HL-60/S4 treated with phorbol 12-myristate 13-acetate at 8.2 ng/mL for 4 days and 3 days (cell line): ENCODE measurements around the gene KRTAP10-8.
"Not testable (repeated sequence)": the region's sequence is repeated elsewhere in the genome, so short reads cannot be mapped to it uniquely, and the experiment has no call there.

Source experiments
- in situ Hi-C: fragments of 300-500 bp; cut with MboI; formaldehyde crosslinking; loops from 2 replicates; pipeline ENCODE4 v1.15.0; 2022; ENCODE audit warnings: low sequenced_read_pairs

Gene KRTAP10-8

DNA sequence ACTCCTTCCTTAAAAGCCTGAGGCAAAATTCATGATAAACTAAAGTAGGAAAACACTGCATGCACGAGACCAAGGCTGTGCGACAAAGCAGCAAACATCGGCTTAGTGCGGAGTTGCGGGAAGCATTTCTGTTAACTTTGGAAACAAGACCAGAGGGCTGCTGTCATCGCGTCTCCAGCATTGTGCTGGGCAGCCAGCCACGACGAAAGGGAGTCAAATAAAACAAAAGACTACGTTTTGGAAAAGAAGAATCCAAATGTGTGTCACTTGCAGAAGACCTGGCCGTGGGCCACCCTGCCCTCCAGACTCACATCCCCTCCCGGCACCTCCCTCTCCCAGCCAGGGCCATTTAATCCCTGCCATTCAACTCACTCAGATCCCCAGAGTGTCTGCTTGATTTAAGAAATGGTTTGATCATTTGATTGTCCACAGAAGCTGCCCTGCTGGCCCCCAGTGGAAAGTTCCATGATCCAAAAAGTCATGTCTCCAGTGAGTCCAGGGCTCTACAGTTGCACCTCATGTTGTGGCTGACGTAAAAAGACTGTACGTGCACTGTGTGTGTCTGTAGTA, 31.9 kb downstream of the KRTAP10-8 start:
- in situ Hi-C loops, result no loop called here

DNA sequence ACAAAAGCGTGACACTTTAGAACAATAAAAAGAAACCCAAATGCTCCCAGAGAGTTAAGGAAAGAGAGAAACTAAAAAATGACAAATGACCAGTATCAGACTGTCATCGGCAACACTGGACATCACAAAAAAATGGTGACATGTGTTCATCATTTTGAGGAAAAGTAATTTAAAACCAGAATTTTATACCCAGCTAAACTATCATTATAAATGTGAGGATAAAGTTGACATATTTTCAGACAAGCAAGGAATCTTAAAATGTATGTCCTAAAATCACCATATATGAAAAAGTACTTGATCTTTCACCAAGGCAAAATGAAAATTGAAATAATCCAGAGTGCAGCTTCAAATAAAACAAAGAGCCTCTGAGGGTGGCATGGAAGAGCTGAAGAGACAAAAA, 33.0 kb downstream of the KRTAP10-8 start:
- in situ Hi-C loops, result no loop called here

DNA sequence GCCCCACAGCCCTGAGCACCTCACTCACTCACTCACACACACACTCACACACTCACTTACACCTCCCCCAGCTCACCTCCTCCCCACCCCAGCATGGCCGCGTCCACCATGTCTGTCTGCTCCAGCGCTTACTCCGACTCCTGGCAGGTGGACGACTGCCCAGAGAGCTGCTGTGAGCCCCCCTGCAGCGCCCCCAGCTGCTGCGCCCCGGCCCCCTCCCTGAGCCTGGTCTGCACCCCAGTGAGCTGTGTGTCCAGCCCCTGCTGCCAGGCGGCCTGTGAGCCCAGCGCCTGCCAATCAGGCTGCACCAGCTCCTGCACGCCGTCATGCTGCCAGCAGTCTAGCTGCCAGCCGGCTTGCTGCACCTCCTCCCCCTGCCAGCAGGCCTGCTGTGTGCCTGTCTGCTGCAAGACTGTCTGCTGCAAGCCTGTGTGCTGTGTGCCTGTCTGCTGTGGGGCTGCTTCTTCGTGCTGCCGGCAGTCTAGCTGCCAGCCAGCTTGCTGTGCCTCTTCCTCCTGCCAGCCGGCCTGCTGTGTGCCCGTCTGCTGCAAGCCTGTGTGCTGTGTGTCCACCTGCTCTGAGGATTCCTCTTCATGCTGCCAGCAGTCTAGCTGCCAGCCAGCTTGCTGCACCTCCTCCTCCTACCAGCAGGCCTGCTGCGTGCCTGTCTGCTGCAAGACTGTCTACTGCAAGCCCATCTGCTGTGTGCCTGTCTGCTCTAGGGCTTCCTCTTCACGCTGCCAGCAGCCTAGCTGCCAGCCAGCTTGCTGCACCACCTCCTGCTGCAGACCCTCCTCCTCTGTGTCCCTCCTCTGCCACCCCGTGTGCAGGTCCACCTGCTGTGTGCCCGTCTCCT, 34.7 kb downstream of the KRTAP10-8 start, which contains the start of gene KRTAP10-11:
TSS of gene KRTAP10-11 (plus strand) at position 49 of the 856 bp plus-strand sequence. CDS start at position 94, 45 bp downstream.
- in situ Hi-C loops, result not testable (repeated sequence)

DNA sequence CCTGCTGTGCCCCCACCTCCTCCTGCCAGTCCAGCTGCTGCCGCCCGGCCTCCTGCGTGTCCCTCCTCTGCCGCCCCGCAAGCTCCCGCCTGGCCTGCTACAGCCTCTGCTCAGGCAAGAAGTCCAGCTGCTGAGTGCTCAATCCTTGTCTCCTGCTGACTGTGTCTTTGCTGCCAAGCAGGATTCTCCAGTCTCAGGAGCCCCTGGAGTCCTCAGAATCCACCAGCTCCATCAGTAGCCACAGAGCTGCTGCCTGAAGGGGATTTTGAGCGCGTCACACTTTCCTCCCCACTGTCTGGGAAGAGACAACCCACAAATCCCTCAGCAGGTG, 35.3 kb downstream of the KRTAP10-8 start:
- in situ Hi-C loops, result no loop called here

DNA sequence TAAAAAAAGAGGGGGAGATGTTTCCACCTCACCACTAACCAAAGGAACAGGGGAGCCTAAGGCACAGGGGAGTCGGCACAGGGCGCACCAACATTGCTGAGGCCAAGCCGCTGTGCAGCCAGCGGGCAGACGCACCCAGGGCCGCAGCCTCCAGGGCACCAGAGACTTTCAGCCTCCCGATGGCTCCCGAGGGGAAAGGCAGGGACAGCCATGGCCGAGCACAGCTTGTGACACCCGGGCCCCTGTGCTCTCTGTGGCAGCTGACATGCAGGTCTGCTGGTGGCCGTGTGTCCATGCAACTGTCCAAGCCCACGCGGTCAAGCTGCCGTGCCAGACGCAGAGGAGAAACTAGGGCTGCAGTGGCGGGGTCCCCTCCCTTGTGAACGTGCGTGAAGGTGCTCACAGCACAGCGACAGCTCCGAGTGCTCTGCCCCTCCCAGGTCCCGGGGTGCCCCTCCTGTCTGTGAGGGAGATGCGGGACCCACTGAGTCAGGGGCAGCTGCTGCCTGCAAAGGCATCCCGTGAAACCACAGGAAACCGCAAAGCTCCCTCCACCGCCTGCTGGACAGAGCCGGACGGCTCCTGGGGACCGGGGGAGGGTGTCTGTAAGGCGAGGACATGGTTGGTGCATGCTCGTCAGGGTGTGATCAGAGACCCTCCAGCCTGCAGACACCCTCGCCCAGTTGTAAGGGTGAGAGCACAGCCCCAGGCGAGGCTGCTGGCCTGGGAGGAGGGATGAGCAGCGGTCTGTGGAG, 36.9 kb downstream of the KRTAP10-8 start:
- in situ Hi-C loops, result no loop called here

DNA sequence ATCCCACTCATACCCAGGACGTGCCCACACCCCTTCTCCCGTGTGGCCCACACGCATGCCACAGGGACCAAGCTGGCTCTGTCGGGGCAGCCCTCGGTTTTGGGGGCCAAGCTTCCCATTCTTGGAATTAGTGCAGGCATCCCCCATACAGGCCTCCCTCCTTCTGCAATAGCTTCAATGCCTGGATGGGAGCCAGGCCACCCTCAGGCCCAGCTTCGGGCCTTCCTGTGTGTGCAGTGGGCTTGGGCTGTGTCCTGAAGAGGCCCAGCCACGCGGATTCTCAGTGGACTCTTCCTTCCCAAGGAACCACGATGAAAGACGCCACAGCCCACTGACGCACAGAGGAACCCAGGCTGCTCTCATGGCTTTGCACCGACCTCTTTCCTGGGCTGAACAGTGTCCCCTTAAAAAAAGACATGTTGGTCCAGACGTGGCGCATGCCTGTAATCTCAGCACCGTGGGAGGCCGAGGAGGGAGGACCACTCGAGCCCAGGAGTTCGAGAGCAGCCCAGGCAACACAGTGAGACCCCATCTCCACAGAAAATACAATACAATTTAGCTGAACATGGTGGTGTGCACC, 37.7 kb downstream of the KRTAP10-8 start:
- in situ Hi-C loops, result no loop called here

DNA sequence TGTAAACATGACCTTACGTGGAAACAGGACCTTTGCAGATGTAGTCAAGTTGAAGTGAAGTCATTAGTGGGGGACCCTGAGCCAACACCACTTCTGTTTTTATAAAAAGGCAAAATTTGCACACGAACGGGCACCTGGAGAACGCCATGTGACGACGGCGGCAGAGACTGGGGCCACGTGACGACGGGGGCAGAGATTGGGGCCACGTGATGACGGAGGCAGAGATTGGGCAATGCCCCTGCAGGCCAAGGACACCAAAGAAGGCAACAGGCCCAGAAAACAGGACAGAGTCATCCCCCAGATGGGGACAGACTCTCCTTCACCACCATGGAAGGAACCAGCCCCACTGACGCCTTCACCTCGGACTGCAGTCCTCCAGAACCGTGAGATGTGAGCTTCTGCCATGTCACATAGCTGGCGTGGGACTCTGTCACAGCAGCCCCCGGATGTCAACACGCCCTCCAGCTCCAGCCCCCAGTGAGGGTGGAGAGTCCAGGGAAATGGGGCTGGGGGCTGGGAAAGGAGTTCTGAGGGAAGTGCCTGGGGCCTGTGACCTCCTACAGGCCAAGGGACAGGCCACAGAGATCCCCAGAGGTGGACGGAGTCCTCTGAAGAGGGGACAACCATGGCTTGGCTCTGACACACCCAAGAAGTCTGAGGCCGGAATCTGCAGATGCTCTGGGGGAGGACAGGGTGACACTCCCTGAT, 38.5 kb downstream of the KRTAP10-8 start:
- in situ Hi-C loops, result no loop called here

DNA sequence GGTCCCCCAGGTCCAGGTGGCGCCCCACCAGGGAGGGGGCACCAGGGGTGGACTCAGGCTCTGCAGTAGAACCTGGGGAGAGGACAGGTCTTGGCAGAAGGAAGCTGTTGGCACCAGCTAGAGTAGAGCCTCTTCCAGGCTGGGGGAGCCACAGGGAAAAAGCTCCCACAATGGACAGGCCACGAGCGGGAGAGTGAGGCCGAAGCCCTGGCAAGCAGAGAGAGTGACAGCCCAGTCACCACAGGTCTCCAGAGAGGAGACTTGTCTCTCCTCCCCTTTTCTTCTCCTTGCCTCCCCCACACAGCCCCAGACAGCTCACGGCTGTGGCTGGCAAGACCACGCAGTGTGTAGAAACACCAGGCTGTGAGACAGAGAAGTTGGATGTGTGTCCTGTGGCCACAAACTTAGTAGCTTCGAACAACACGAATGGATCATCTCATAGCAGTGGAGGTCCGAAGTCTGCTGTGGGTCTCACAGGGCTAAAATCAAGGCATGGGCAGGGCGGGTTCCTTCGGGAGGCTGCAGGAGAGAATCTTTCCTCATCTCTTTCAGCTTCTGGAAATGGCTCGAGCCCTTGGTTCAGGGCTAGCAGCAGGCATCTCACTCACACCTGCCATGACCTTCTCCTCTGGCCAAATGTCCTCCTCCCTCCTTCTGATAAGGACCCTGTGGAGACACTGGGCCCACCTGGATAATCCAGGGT, 39.2 kb downstream of the KRTAP10-8 start:
- in situ Hi-C loops, result no loop called here

DNA sequence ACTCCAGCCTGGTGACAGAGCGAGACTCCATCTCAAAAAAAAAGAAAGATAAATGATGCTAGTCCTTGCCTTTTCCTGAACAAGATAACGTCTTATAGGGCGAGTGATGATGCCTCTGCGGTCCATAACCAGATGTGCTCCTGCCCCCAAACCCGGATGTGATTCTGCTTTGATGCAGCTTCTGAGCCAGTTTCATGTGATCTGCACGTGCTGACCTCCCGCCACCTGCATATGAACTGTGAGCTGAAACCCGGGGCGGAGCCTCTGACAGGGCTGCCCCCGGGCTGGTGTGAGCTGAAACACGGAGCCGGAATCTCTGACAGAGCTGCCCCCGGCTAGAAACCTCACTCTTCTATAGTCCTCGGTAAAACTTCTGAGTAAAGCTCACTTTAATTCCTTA, 41.2 kb downstream of the KRTAP10-8 start:
- in situ Hi-C loops, result no loop called here

DNA sequence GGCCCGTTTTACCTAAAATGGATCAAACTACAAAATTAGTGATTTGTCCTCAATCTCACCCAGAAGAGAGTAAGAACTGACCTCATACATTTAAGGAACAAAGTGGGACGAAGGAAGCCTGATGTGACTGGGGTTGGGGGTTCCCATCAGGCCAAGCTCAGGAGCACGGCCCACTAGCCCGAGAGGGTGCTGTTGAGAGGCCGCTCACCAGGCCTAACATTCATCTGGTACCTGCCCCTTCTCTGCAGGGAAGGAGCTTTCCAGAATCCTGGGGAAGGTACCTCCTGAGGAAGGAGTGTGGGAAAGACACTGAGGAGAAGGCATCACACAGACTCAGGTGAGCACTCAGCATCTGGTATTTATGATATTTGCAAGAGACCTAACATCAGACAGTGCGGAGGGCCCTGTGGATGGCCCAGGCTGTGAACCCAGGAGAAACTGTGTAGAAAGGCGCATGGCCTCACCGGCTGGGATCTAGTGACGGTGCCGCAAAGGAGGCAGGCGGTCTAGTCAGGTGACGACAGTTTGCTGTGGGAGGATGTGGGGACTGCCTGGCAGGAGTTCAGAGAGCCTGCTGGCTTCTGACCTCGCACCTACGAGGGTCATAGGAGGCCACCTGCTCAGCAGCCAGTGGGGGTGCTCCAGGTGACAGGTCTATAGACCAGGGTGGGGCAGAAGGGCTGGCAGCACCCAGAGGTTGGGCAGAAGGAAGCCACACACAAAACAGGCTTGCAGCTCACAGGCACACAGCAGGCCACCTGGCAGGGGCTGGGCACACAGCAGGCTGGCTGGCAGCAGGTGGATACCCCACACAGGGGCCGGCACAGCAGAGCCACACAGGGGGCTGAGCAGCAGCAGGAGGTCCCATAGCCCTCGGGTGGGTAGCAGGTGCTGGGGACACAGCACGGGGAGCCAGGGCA, 42.0 kb downstream of the KRTAP10-8 start:
- in situ Hi-C loops, result no loop called here

DNA sequence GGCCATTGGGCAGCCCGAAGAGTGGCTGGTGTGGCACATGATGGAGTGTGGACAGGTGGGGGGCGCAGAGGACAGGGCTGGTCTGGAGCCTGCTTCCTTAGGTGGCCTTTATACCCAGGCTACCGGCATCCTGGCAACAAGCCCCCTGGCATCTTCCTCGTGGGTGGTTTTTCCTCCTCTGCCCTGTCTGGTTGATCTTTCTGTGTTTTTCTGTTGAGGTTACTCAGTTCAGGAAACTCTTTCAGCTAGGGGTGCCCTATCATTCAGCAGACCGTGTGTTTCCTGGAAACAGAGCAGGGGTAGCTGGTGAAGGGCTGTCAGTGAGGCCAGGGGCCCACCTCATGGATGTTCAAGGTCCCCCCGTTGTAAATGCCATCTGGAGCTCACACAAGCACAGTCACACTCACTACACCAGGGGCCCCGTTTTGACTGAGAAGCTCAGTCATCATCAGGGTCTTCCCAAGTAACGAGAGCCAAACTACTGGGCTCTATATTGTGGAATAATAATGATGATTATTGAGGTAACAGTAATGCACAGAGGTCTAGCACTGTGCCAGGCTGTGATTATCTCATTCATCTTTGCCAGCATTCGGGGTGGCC, 42.8 kb downstream of the KRTAP10-8 start, which contains the start of gene KRTAP12-4:
TSS of gene KRTAP12-4 (minus strand) at position 84 of the 600 bp plus-strand sequence. CDS start at position 39, 45 bp downstream.
- in situ Hi-C loops, result no loop called here

DNA sequence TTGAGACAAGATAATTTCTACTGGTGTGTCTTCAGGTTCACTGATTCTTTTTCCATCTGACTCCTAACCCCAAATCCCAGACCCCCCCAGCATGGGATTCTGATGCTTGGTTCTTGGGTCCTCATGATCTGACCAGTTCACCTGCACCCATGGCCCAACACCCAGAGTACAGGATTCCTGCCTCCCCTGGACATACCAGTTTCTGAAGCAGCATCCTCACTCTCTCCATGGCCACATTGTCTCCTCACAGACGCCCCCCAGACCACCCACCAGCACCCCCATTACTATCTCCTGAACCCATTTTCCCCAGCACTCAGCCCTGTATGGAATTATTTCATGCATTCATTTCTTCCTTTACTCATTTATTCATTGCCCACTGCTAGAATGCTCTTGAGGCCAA, 45.0 kb downstream of the KRTAP10-8 start:
- in situ Hi-C loops, result no loop called here

DNA sequence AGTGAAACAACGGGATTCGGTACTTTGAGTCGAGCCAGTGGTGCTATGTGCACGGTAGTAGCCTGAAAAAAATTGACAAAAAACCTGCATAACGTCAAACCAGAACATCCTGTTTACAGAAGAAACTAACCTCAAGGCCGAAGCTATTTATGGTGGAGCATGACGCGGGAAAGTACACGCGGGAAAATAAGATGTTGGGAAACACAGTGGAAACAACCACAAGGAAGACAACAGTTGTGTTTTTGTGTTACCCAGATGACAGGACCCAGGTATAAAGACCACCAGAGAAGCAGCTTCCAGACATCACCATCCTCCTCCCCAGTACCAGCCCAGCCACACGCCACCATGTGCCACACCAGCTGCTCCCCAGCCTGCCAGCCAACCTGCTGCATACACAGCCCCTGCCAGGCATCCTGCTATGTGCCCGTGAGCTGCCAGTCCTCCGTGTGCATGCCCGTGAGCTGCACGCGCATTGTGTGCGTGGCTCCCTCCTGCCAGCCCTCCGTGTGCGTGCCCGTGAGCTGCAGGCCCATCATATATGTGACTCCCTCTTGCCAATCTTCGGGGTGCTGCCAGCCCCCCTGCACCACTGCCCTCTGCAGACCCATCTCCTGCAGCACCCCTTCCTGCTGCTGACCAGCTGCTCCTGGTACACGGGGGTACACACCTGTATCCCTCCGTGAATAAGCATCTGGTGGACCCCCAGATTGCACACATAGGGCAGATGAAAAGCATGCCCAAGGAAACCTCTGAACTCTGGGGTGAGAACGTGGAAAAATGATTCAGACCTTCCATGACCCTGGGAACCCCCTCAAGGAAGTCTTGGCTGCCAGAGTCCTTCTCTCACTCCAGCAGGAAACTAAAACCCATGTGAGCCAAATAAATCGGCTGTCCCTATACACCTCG, 46.0 kb downstream of the KRTAP10-8 start, which contains the start of gene KRTAP12-3:
TSS of gene KRTAP12-3 (plus strand) at position 298 of the 906 bp plus-strand sequence. CDS start at position 346, 48 bp downstream.
- in situ Hi-C loops, result no loop called here

DNA sequence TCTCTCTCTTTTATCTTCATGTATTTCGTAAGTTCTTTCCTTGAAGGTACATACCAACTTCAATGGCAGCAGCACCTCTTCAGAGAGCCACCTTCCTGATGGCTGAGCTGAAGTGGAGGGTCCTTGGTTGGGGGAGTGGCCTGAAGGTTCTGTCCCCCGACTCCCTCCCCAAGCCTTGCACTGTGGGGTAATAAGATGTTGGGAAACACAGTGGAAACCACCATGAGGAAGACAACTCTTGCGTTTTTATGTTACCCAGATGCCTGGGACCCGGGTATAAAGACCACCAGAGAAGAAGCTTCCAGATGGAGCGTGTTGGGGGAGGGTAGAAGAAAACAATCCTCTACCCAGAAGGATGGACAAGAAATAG, 46.6 kb downstream of the KRTAP10-8 start:
- in situ Hi-C loops, result no loop called here

DNA sequence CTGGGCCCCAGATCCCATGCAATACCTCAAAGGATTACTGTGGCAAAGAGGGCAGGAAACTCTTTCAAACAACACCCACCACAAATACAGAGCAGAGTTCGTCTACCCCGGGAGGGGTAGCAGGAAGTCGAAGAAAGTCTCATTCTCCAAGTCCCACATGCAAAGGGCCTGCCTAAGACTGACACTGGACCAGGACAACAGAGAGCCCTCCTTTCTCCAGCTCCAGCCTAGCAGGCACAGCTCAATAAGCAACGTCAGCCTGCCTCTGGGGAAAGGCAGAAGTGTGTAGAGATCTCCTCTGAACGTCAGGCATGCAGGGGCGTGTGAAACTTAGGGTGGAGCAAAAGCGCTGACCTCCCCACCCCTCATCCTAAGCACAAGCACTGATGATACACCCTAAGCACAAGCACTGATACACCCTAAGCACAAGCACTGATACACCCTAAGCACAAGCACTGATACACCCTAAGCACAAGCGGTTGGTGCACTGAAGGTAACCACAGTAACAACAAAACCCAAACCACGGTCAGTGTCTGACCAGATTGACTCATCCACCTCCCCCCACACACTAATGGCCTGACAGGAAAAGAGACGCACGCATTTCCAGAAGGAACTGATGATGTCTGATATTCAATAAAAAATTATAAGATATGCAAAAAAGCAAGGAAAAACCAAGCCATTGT, 47.2 kb downstream of the KRTAP10-8 start:
- in situ Hi-C loops, result no loop called here

DNA sequence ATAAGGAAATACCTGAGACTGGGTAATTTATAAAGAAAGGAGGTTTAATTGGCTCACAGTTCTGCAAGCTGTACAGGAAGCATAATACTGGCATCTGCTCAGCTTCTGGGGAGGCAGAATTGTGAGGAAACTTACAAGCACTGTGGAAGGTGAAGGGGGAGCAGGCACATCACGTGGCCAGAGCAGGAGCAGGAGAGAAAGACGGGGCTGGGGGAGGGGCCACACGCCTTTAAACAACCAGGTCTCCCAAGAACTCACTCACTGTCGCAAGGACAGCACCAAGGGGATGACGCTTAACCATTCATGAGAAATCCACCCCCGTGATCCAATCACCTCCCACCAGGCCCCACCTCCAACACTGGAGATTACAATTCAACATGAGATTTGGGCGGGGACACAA, 49.7 kb downstream of the KRTAP10-8 start:
- in situ Hi-C loops, result not testable (repeated sequence)
